HCT116 (cell line): ENCODE measurements around the gene GZF1. TPM values are rescaled to one million over a fixed set of nuclear protein-coding genes. Genes with fewer than 3 reads are reported as not detected.

Experiments
- ATAC-seq: fragments of 200-7000 bp; cut with Tn5 transposase; 2 replicates; pipeline ENCODE4 v1.9.1; 2020; ENCODE audit warnings: mild to moderate bottlenecking, moderate library complexity
- BruUV-seq: library from RNA; stranded (reverse); fragments of 400-500 nt; replicated peaks from 2 replicates; lab custom pipeline; 2021; lab: Mats Ljungman, UMichigan
- CTCF ChIA-PET: fragments of 300-600 bp; sonication (Branson Sonifier 250); formaldehyde crosslinking; loops from one replicate; lab custom pipeline; 2021; ENCODE audit warnings: antibody characterized with exemption; lab: Charles Lee
- POLR2A ChIA-PET: fragments of 300-600, 350-600 bp; sonication (Branson Sonifier 250); formaldehyde crosslinking; loops from one replicate; lab custom pipeline; 2021; ENCODE audit warnings: antibody characterized with exemption; lab: Charles Lee
- RAD21 ChIA-PET, 2 experiments: fragments of 300-600 bp; sonication (Branson Sonifier 250); formaldehyde crosslinking; loops; one replicate each; lab custom pipeline; 2023; ENCODE audit warnings: low total read pairs in 2 of 2; ENCODE audit not compliant: uncharacterized antibody in 2 of 2, unreplicated experiment in 2 of 2, low non-redundant PET in 1 of 2; lab: Charles Lee
- DNase-seq: peaks from one replicate; pipeline ENCODE4 v3.0.0-alpha.2; 2010; ENCODE audit warnings: low read depth, low spot score
- H2AFZ ChIP-seq: fragments of 200-600 bp; shearing (Covaris generic), sonication (generic); 2 replicates; pipeline ENCODE4 v1.6.1; 2017; ENCODE audit warnings: low read depth, mixed run types, mixed read lengths, antibody characterized with exemption, low read length; ENCODE audit not compliant: poor library complexity, severe bottlenecking
- H3K27ac ChIP-seq: 2 replicates; pipeline ENCODE4 v1.5.1; 2012; ENCODE audit warnings: low read depth, low read length
- H3K27me3 ChIP-seq: fragments of 200-600 bp; sonication (generic); 2 replicates; pipeline ENCODE4 v1.6.1; 2016; ENCODE audit warnings: mixed run types, low read length, mixed read lengths; ENCODE audit not compliant: insufficient read depth
- H3K36me3 ChIP-seq, 2 experiments: fragments of 200-500 bp in 1 of 2; fragments of 200-600 bp in 1 of 2; sonication (Bioruptor generic) in 1 of 2; sonication (generic) in 1 of 2; 2 replicates each; pipeline versions ENCODE4 v1.5.1 to v1.6.1; 2014 to 2016; ENCODE audit warnings: low read length in 2 of 2, inconsistent platforms in 1 of 2, mixed read lengths in 1 of 2, mixed run types in 1 of 2; ENCODE audit not compliant: insufficient read depth in 2 of 2, control insufficient read depth in 1 of 2
- H3K4me1 ChIP-seq, 2 experiments: fragments of 200-600 bp in 1 of 2; sonication (generic) in 1 of 2; 2 replicates each; pipeline versions ENCODE4 v1.5.1 to v1.6.1; 2012 to 2017; ENCODE audit warnings: low read length in 2 of 2, inconsistent platforms in 1 of 2, mild to moderate bottlenecking in 1 of 2, mixed read lengths in 1 of 2, mixed run types in 1 of 2, moderate library complexity in 1 of 2; ENCODE audit not compliant: insufficient read depth in 2 of 2, control insufficient read depth in 1 of 2
- H3K4me2 ChIP-seq: fragments of 200-600 bp; sonication (generic); 2 replicates; pipeline ENCODE4 v1.6.1; 2017; ENCODE audit warnings: mixed run types, low read length, mixed read lengths
- H3K4me3 ChIP-seq, 2 experiments: fragments of 200-600 bp in 1 of 2; sonication (generic) in 1 of 2; replicated peaks in 1 of 2; 2 replicates each; pipeline ENCODE4 v1.5.1; 2011 to 2016; ENCODE audit warnings: low read length in 2 of 2, control low read depth in 1 of 2, low read depth in 1 of 2, mild to moderate bottlenecking in 1 of 2, mixed read lengths in 1 of 2, mixed run types in 1 of 2
- H3K79me2 ChIP-seq: fragments of 200-600 bp; sonication (generic); 2 replicates; pipeline ENCODE4 v1.6.1; 2017; ENCODE audit warnings: mild to moderate bottlenecking, mixed run types, low read length, moderate library complexity, mixed read lengths; ENCODE audit not compliant: insufficient read depth
- H3K9ac ChIP-seq: fragments of 200-600 bp; sonication (generic); 2 replicates; pipeline ENCODE4 v1.6.1; 2016; ENCODE audit warnings: low read length, mixed read lengths
- H3K9me2 ChIP-seq: fragments of 200-600 bp; sonication (generic), shearing (Covaris generic); 2 replicates; pipeline ENCODE4 v1.6.1; 2017; ENCODE audit warnings: mixed run types, mild to moderate bottlenecking, moderate library complexity; ENCODE audit not compliant: insufficient read depth
- H3K9me3 ChIP-seq, 2 experiments: fragments of 200-500 bp in 1 of 2; fragments of 200-600 bp in 1 of 2; sonication (Bioruptor generic) in 1 of 2; sonication (generic) in 1 of 2; 2 replicates each; pipeline ENCODE4 v1.6.1; 2014 to 2017; ENCODE audit warnings: low read length in 2 of 2, mixed read lengths in 2 of 2, inconsistent platforms in 1 of 2, low read depth in 1 of 2, mild to moderate bottlenecking in 1 of 2, mixed run types in 1 of 2, moderate library complexity in 1 of 2; ENCODE audit not compliant: control insufficient read depth in 1 of 2, insufficient read depth in 1 of 2
- H4K20me1 ChIP-seq: fragments of 200-600 bp; sonication (generic), shearing (Covaris generic); 2 replicates; pipeline ENCODE4 v1.6.1; 2017; ENCODE audit warnings: mixed run types, mild to moderate bottlenecking, moderate library complexity; ENCODE audit not compliant: insufficient read depth
- CBX3 ChIP-seq: IDR thresholded peaks from 2 replicates; pipeline ENCODE4 v1.6.1; 2012; ENCODE audit warnings: low read depth
- CEBPB ChIP-seq: IDR thresholded peaks from 2 replicates; pipeline ENCODE4 v1.6.1; 2012; ENCODE audit warnings: low read depth
- EGR1 ChIP-seq: IDR thresholded peaks from 2 replicates; pipeline ENCODE4 v1.6.1; 2012; ENCODE audit warnings: low read depth
- EZH2 ChIP-seq: fragments of 200-600 bp; sonication (generic); IDR thresholded peaks from 2 replicates; pipeline ENCODE4 v1.6.1; 2017; ENCODE audit warnings: antibody characterized with exemption, mixed run types
- EZH2phosphoT487 ChIP-seq: fragments of 200-600 bp; IDR thresholded peaks from 2 replicates; pipeline ENCODE4 v1.6.1; 2018; ENCODE audit warnings: antibody characterized with exemption, borderline replicate concordance
- JUND ChIP-seq: IDR thresholded peaks from 2 replicates; pipeline ENCODE4 v1.6.1; 2012
- POLR2A ChIP-seq: IDR thresholded peaks from 2 replicates; pipeline ENCODE4 v1.7.0; 2011; ENCODE audit warnings: borderline replicate concordance; ENCODE audit not compliant: insufficient read depth, insufficient read length; ENCODE audit errors: extremely low read depth
- POLR2AphosphoS5 ChIP-seq: IDR thresholded peaks from 2 replicates; pipeline ENCODE4 v1.6.1; 2011; ENCODE audit warnings: mild to moderate bottlenecking, low read depth, low read length, moderate library complexity
- RAD21 ChIP-seq: IDR thresholded peaks from 2 replicates; pipeline ENCODE4 v1.6.1; 2012; ENCODE audit warnings: low read depth, mild to moderate bottlenecking
- SIN3A ChIP-seq: IDR thresholded peaks from 2 replicates; pipeline ENCODE4 v1.6.1; 2012; ENCODE audit warnings: low read depth
- YY1 ChIP-seq: IDR thresholded peaks from 2 replicates; pipeline ENCODE4 v1.6.1; 2011; ENCODE audit warnings: low read length, low read depth, moderate library complexity, mild to moderate bottlenecking; ENCODE audit not compliant: insufficient replicate concordance; ENCODE audit errors: extremely low read depth
- ZFX ChIP-seq: fragments of 450-650 bp; IDR thresholded peaks from 2 replicates; pipeline ENCODE4 v1.6.1; 2017
- ZNF274 ChIP-seq: fragments of 200-500 bp; sonication (Bioruptor generic); IDR thresholded peaks from 2 replicates; pipeline ENCODE4 v1.6.1; 2014; ENCODE audit warnings: mild to moderate bottlenecking, low read depth, low read length, inconsistent platforms
- intact Hi-C: fragments of 100-400 bp; cut with micrococcal nuclease; formaldehyde crosslinking; loops from 2 replicates; pipeline ENCODE4 v1.10.0; 2022
- total RNA-seq: library from RNA; stranded (reverse); gene quantifications from one replicate; pipeline ENCODE4 v1.2.1, GENCODE V29; 2021; ENCODE audit not compliant: unreplicated experiment

Gene GZF1
- total RNA-seq, 1 experiment from 2014 or later = 10.4 TPM

DNA sequence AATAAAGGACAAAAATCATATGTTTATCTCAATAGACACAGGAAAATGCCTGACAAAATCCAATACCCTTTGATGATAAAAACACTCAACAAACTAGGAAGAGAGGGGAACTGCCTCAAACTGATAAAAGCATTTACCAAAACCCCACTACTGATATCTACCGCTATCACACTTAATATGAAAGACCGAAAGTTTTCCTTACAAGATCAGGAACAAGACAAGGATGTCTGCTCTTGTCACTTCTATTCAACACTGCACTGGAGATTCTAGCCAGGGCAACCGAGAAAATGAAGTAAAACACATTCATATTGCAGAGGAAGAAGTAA lies 25.1 kb downstream of the GZF1 start:
- no peaks in the 10 kb centered on the region for H3K4me1 ChIP-seq
- H3K9ac ChIP-seq = no peak overlapping the region
- H3K36me3 ChIP-seq = peaks cover 7 to 10% of the 10 kb centered on the region in 2 experiments; a peak in 1 of 4 replicates
- no peak overlapping the region for H3K4me2 ChIP-seq
- no peaks in the 10 kb centered on the region for H3K9me2 ChIP-seq
- RAD21 ChIA-PET = no interaction called here
- intact Hi-C loops = no loop called here
- no peak overlapping the region for H3K4me3 ChIP-seq
- DNase-seq = no peak
- BruUV-seq = no TSS peak
- H3K79me2 ChIP-seq = peaks cover 11% of the 10 kb centered on the region; the same call in 1 of the 2 replicates
- CTCF ChIA-PET = no interaction called here
- H3K27ac ChIP-seq = no peak overlapping the region
- H3K27me3 ChIP-seq = no peaks in the 10 kb centered on the region
- 0 out of 4 replicates have a peak, but pooled peaks cover 0 to 5% of the 10 kb centered on the region in 2 experiments for H3K9me3 ChIP-seq
- ATAC-seq = no peak
- no peak overlapping the region for H2AFZ ChIP-seq
- H4K20me1 ChIP-seq = no peaks in the 10 kb centered on the region
- POLR2A ChIA-PET = no interaction called here
- TF ChIP-seq POLR2A (no peak), EZH2phosphoT487 (no peak), CBX3 (no peak), JUND (no peak), EZH2 (no peak), EGR1 (no peak), YY1 (no peak), CEBPB (no peak), RAD21 (no peak)
- TF ChIP-seq, all 23 proteins: peak for 0

DNA sequence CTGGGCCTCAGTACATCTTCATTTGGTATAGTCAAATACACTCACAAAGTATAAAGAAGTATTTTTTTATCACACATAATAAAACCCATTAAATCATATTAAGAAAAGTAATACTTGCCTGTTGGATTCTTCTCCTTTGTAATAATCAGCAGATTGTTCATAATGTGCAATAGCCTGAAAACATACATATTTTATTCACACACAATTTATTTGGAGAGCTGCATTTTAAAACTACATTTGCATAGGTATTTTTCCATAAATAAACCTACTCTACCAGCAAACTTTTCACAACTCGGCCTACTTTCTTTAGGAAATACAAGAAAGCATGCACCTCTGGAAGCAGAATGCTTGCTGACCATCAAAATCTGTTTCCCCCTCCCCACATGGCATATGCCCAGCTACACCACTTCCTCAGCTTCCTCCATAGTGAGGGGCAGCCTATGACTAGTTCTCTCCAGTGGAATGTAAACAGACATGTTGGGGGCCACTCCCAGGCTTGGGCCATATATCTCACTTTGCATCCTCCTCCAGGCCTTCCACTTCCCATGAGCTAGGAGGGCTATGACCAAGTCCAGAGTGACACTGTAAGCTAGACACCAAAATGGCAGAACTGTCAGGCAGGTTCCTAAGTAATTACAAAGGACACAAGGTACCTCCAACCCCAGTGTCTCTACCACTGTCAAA lies 28.3 kb downstream of the GZF1 start:
- Histone ChIP-seq H3K4me1 (no peaks in the 10 kb centered on the region), H3K27ac (no peak overlapping the region), H3K36me3 (peaks cover 15 to 17% of the 10 kb centered on the region in 2 experiments; a peak in 3 of 4 replicates), H4K20me1 (no peaks in the 10 kb centered on the region), H3K79me2 (peaks cover 11% of the 10 kb centered on the region; the same call in 1 of the 2 replicates), H3K4me3 (no peak overlapping the region), H3K27me3 (no peaks in the 10 kb centered on the region), H3K9me2 (no peaks in the 10 kb centered on the region), H3K9me3 (no peaks in the 10 kb centered on the region), H2AFZ (no peak overlapping the region), H3K4me2 (no peak overlapping the region), H3K9ac (no peak overlapping the region)
- CTCF ChIA-PET = no interaction called here
- no peak for ATAC-seq
- POLR2A ChIA-PET = no interaction called here
- no peak for TF ChIP-seq ZNF274
- no peak for TF ChIP-seq YY1
- TF ChIP-seq POLR2AphosphoS5 = no peak
- no peak for TF ChIP-seq SIN3A
- no peak for TF ChIP-seq CBX3
- no peak for TF ChIP-seq ZFX
- intact Hi-C loops = no loop called here
- RAD21 ChIA-PET = no interaction called here
- no peak for DNase-seq
- no TSS peak for BruUV-seq
